ENCODE measurements around the gene XG. TPM values are rescaled to one million over a fixed set of nuclear protein-coding genes. Genes with fewer than 3 reads are reported as not detected.

Gene XG
- total and polyA plus RNA-seq, 2 of the 4 experiments (the other 2 are of a cell fraction) = under 0.01 TPM; not detected in 1

GRCh38 chrX:2712890-2713840, 38.7 kb upstream of the XG start (continued):
- TF ChIP-seq FOS (IDR thresholded peaks at IDR 0.05; ENCODE audit: low read depth, low read length) = no peak

DNA sequence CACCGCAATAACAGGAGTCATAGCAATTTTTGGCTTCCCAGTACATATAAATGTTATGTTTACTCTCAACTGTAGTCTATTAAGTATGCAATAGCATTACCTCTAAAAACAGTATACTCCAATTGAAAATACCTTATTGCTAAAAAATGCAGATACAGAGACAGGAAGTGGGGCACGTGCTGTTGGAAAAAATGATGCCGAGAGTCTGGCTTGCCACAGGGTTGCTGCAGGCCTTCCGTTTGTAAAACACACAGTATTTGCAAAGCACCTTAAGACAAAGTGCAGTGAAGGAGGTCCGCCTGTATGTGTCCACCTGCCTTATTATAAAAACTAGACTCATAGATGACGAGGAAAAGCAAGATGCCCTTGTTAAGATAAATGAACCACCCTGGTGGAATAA, 37.3 kb upstream of the XG start:
- CTCF ChIA-PET = no interaction called here
- Histone ChIP-seq H3K9me1 (ENCODE audit: insufficient read depth, low read length) (peaks cover 21% of the 10 kb centered on the region), H3K18ac (ENCODE audit: low read depth, low read length) (no peak overlapping the region), H3K4me3 (ENCODE audit: insufficient read depth, low read depth, low read length) (no peak overlapping the region), H3K27ac (ENCODE audit: insufficient read depth, low read length) (no peak overlapping the region), H3K36me3 (ENCODE audit: control insufficient read depth, insufficient read depth, low read length) (peaks cover 37% of the 10 kb centered on the region), H4K20me1 (ENCODE audit: insufficient read depth, low read length) (peaks cover 38% of the 10 kb centered on the region), H3K4me1 (ENCODE audit: control insufficient read depth, insufficient read depth, low read length) (peaks cover 7% of the 10 kb centered on the region), H3K79me1 (ENCODE audit: low read depth in 1 of 2, low read length in 2 of 2) (peaks cover 24 to 60% of the 10 kb centered on the region in 2 experiments), H3K9ac (ENCODE audit: low read depth, low read length) (no peak overlapping the region), H3K56ac (ENCODE audit: extremely low read depth, insufficient read depth, low read length) (no peak overlapping the region), H3K27me3 (ENCODE audit: control insufficient read depth, insufficient read depth, low read length) (no peaks in the 10 kb centered on the region), H3K14ac (replicated peaks; ENCODE audit: low read depth, low read length) (no peak overlapping the region), H4K5ac (ENCODE audit: low read depth, low read length) (no peak overlapping the region), H3K23ac (ENCODE audit: low read depth, low read length) (no peak overlapping the region), H2AK9ac (replicated peaks; ENCODE audit: low read depth, low read length, poor library complexity) (no peak overlapping the region), H2BK120ac (ENCODE audit: low read depth, low read length) (no peak overlapping the region), H4K8ac (ENCODE audit: low read depth in 2 of 2, low read length in 2 of 2) (no peak overlapping the region), H2BK5ac (ENCODE audit: low read depth, low read length, poor library complexity, severe bottlenecking) (no peak overlapping the region), H2BK15ac (ENCODE audit: low read depth, low read length) (no peak overlapping the region), H2AK5ac (ENCODE audit: low read depth, low read length) (no peak overlapping the region), H4K91ac (ENCODE audit: insufficient read depth, low read depth, low read length) (no peak overlapping the region), H3K9me3 (ENCODE audit: control insufficient read depth, insufficient read depth, low read length) (no peaks in the 10 kb centered on the region), H2BK20ac (ENCODE audit: low read depth, low read length) (no peak overlapping the region), H3K4ac (ENCODE audit: low read depth, low read length) (no peak overlapping the region), H3K4me2 (ENCODE audit: low read depth, low read length) (no peak overlapping the region), H2AFZ (replicated peaks; ENCODE audit: low read length, poor library complexity) (no peak overlapping the region)
- BruUV-seq (replicated peaks) = no TSS peak
- dilution Hi-C loops (cut with HindIII; ENCODE audit: low sequenced_read_pairs, unreplicated experiment) = no loop called here
- intact Hi-C loops (cut with micrococcal nuclease) = no loop called here
- POLR2A ChIA-PET (ENCODE audit: unreplicated experiment) = no interaction called here
- in situ Hi-C loops (cut with MboI; ENCODE audit: low sequenced_read_pairs) = no loop called here
- WGBS, 2 experiments (ENCODE audit: extremely low coverage in 2 of 2, insufficient read length in 1 of 2) = 90% methylated on average over 3 of the region's 6 CpGs; no CpG with 5 or more reads in 1 of the 2 experiments
- ATAC-seq (ENCODE audit: low read depth) (no peak), DNase-seq (no peak)
- TF ChIP-seq ELK1 (IDR thresholded peaks at IDR 0.05; ENCODE audit: borderline replicate concordance, low read depth, low read length) (no peak), NFE2L2 (IDR thresholded peaks at IDR 0.05; ENCODE audit: low read depth, low read length) (no peak), RFX5 (IDR thresholded peaks at IDR 0.05; ENCODE audit: low read depth, low read length) (no peak), FOS (IDR thresholded peaks at IDR 0.05; ENCODE audit: low read depth, low read length) (no peak), MAZ (IDR thresholded peaks at IDR 0.05; ENCODE audit: borderline replicate concordance, low read depth, low read length) (no peak)

Data from IMR-90 (cell line).